GM12892 (cell line): ENCODE data around the gene CPPED1.

Experiments used
- POLR2A ChIP-seq: IDR thresholded peaks from 2 replicates; pipeline ENCODE4 v1.6.1; 2011; ENCODE audit warnings: low read depth, low read length, control low read depth
- POLR2AphosphoS5 ChIP-seq: IDR thresholded peaks from 2 replicates; pipeline ENCODE4 v1.6.1; 2011; ENCODE audit warnings: low read depth, low read length, control low read depth
- TAF1 ChIP-seq: IDR thresholded peaks from 2 replicates; pipeline ENCODE4 v1.6.1; 2011; ENCODE audit warnings: low read depth, mild to moderate bottlenecking, control low read depth, low read length, borderline replicate concordance

DNA sequence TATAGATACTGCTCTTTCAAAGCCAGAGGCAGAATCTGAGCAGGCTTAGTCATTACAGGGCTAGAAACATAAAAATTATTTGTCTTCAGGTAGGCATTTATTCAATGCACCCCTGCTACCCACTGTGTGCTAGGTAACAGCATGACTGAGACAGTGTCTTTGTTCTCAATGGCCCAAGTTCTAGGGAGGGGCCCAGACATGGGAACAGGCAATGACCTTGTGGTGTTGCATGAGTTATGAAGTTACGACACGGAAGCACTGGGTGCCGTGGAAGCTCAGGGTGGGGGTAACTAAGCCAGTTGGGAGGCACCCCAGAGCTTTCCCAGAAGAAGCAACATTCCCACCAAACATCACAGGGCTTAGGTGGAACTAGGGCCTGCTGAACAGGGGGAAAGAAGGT lies 87.0 kb downstream of the CPPED1 start:
- TF ChIP-seq POLR2AphosphoS5 (no peak), POLR2A (no peak), TAF1 (no peak)
